Keratinocyte (primary cell): ENCODE results near the gene ADGRG2. TPM values are rescaled to one million over a fixed set of nuclear protein-coding genes. Genes with fewer than 3 reads are reported as not detected.

Experiments
- DNase-seq: peaks from one replicate; pipeline ENCODE4 v3.0.0-alpha.2; 2011; ENCODE audit warnings: low read depth, missing footprints, low spot score
- FAIRE-seq: peaks from 2 replicates; lab custom pipeline; 2011; peaks lifted over from hg19 to GRCh38; lab: Jason Lieb, UNC
- H2AFZ ChIP-seq: 2 replicates; pipeline ENCODE4 v1.6.0; 2012; ENCODE audit warnings: low read length, control low read depth, inconsistent platforms; ENCODE audit not compliant: control insufficient read depth
- H3K27ac ChIP-seq: 2 replicates; pipeline ENCODE4 v1.5.1; 2011; ENCODE audit warnings: low read length; ENCODE audit not compliant: control insufficient read depth, insufficient read depth
- H3K27me3 ChIP-seq: 3 replicates; pipeline ENCODE4 v1.6.0; 2011; ENCODE audit warnings: low read length; ENCODE audit not compliant: control insufficient read depth, insufficient read depth; ENCODE audit errors: extremely low read depth
- H3K36me3 ChIP-seq, 2 experiments: 2 replicates in 1 of 2; 3 replicates in 1 of 2; pipeline ENCODE4 v1.5.1; 2011; ENCODE audit warnings: low read length in 2 of 2, mild to moderate bottlenecking in 1 of 2; ENCODE audit not compliant: control insufficient read depth in 2 of 2, insufficient read depth in 2 of 2; ENCODE audit errors: extremely low read depth in 1 of 2
- H3K4me1 ChIP-seq: 3 replicates; pipeline ENCODE4 v1.5.1; 2011; ENCODE audit warnings: low read length; ENCODE audit not compliant: control insufficient read depth, insufficient read depth; ENCODE audit errors: extremely low read depth
- H3K4me2 ChIP-seq: 3 replicates; pipeline ENCODE4 v1.6.0; 2011; ENCODE audit warnings: low read depth, low read length; ENCODE audit not compliant: control insufficient read depth, insufficient read depth; ENCODE audit errors: extremely low read depth
- H3K4me3 ChIP-seq, 3 experiments: fragments of 200-600 bp in 1 of 3; sonication (generic) in 1 of 3; 2 replicates in 2 of 3; 3 replicates in 1 of 3; pipeline ENCODE4 v1.5.1; 2011 to 2016; ENCODE audit warnings: low read length in 3 of 3, mild to moderate bottlenecking in 3 of 3, control low read depth in 2 of 3, inconsistent platforms in 1 of 3, low read depth in 1 of 3, mixed read lengths in 1 of 3, mixed run types in 1 of 3, moderate library complexity in 1 of 3; ENCODE audit not compliant: control insufficient read depth in 2 of 3, insufficient read depth in 2 of 3; ENCODE audit errors: extremely low read depth in 1 of 3
- H3K79me2 ChIP-seq: 2 replicates; pipeline ENCODE4 v1.6.0; 2012; ENCODE audit warnings: low read length; ENCODE audit not compliant: control insufficient read depth, insufficient read depth
- H3K9ac ChIP-seq: 3 replicates; pipeline ENCODE4 v1.6.0; 2011; ENCODE audit warnings: low read length; ENCODE audit not compliant: control insufficient read depth, insufficient read depth; ENCODE audit errors: extremely low read depth
- H3K9me1 ChIP-seq: 3 replicates; pipeline ENCODE4 v1.6.0; 2011; ENCODE audit warnings: low read length; ENCODE audit not compliant: control insufficient read depth, insufficient read depth; ENCODE audit errors: extremely low read depth
- H3K9me3 ChIP-seq: 2 replicates; pipeline ENCODE4 v1.5.1; 2012; ENCODE audit warnings: low read depth, low read length; ENCODE audit not compliant: control insufficient read depth
- H4K20me1 ChIP-seq: 3 replicates; pipeline ENCODE4 v1.6.0; 2011; ENCODE audit warnings: low read length; ENCODE audit not compliant: control insufficient read depth, insufficient read depth; ENCODE audit errors: extremely low read depth
- CTCF ChIP-seq, 3 experiments: IDR thresholded peaks in 1 of 3; conservative IDR thresholded peaks in 1 of 3; optimal IDR thresholded peaks in 1 of 3; 2 replicates in 2 of 3; 3 replicates in 1 of 3; pipeline versions ENCODE3 to v1.5.1; 2011; ENCODE audit warnings: low read length in 3 of 3, mild to moderate bottlenecking in 3 of 3, moderate library complexity in 2 of 3, control low read depth in 1 of 3, inconsistent platforms in 1 of 3; ENCODE audit not compliant: insufficient read depth in 2 of 3; ENCODE audit errors: extremely low read depth in 1 of 3
- EZH2 ChIP-seq: IDR thresholded peaks from one replicate; pipeline ENCODE4 v1.6.1; 2012; ENCODE audit warnings: inconsistent platforms, mild to moderate bottlenecking, low read length, moderate library complexity
- dilution Hi-C: fragments of 300-500 bp; cut with MboI; formaldehyde crosslinking; loops from one replicate; pipeline ENCODE4 v1.7.0; 2020; ENCODE audit warnings: low sequenced_read_pairs; ENCODE audit not compliant: extremely low pct_ligation_motif_present
- polyA plus RNA-seq, 5 experiments: library from polyadenylated mRNA; depleted of rRNA in 3 of 5; stranded (reverse) in 3 of 5; stranded (forward) in 1 of 5; unstranded in 1 of 5; fragments of >200 nt; gene quantifications; 1 replicate in 1 of 5; 2 replicates in 3 of 5; 3 replicates in 1 of 5; pipeline versions ENCODE4 v1.2.1 to v1.2.3, GENCODE V29; 2011 to 2012; ENCODE audit warnings: missing spikeins in 2 of 5, low read depth in 1 of 5, low replicate concordance in 1 of 5

Gene ADGRG2
- polyA plus RNA-seq, 1 donor (not counting 4 experiments of a cell fraction or from before 2014, with no cell fraction given), result 0.20 TPM

- Histone ChIP-seq H2AFZ (no peak overlapping the region), H3K27ac (no peak overlapping the region), H3K9me3 (no peaks in the 10 kb centered on the region), H3K27me3 (peaks cover under 1% of the 10 kb centered on the region), H3K9ac (no peak overlapping the region), H3K4me2 (no peak overlapping the region), H3K36me3 (no peaks in the 10 kb centered on the region), H4K20me1 (no peaks in the 10 kb centered on the region), H3K79me2 (no peaks in the 10 kb centered on the region), H3K4me3 (no peak overlapping the region), H3K9me1 (no peaks in the 10 kb centered on the region), H3K4me1 (no peaks in the 10 kb centered on the region)
- TF ChIP-seq CTCF (optimal IDR thresholded peaks at IDR 0.05 in 1 of 3, IDR thresholded peaks at IDR 0.05 in 1 of 3, conservative IDR thresholded peaks at IDR 0.05 in 1 of 3; ENCODE audit: extremely low read depth in 1 of 3, insufficient read depth in 2 of 3, low read length in 3 of 3) (no peak), EZH2 (no peak)
- FAIRE-seq (no peak), DNase-seq (no peak)
- dilution Hi-C loops, result no loop called here
These were observed 56.7 kb downstream of the ADGRG2 start for GRCh38 chrX:19065535-19065934.

- no peaks in the 10 kb centered on the region for H3K36me3 ChIP-seq
- H3K27ac ChIP-seq, result no peak overlapping the region
- H4K20me1 ChIP-seq, result no peaks in the 10 kb centered on the region
- H2AFZ ChIP-seq, result no peak overlapping the region
- no peaks in the 10 kb centered on the region for H3K9me1 ChIP-seq
- no peak overlapping the region for H3K9ac ChIP-seq
- no peak for TF ChIP-seq CTCF (optimal IDR thresholded peaks at IDR 0.05 in 1 of 3, IDR thresholded peaks at IDR 0.05 in 1 of 3, conservative IDR thresholded peaks at IDR 0.05 in 1 of 3; ENCODE audit: extremely low read depth in 1 of 3, insufficient read depth in 2 of 3, low read length in 3 of 3)
- no peak for TF ChIP-seq EZH2
- H3K9me3 ChIP-seq, result no peaks in the 10 kb centered on the region
- H3K27me3 ChIP-seq, result no peaks in the 10 kb centered on the region
- no peak overlapping the region for H3K4me3 ChIP-seq
- no peak overlapping the region for H3K4me2 ChIP-seq
- dilution Hi-C loops, result no loop called here
- H3K79me2 ChIP-seq, result no peaks in the 10 kb centered on the region
- DNase-seq, result no peak
- no peak for FAIRE-seq
- H3K4me1 ChIP-seq, result no peaks in the 10 kb centered on the region
These were observed 58.1 kb downstream of the ADGRG2 start for GRCh38 chrX:19064175-19064574.
